Astrocyte (in vitro differentiated cells and primary cell): Measurements from ENCODE around the gene CEP83. TPM values are rescaled to one million over a fixed set of nuclear protein-coding genes. Genes with fewer than 3 reads are reported as not detected.

Experiments
- DNase-seq: peaks from one replicate; pipeline ENCODE4 v3.0.0-alpha.2; 2010; ENCODE audit warnings: low read depth
- FAIRE-seq: peaks from 2 replicates; lab custom pipeline; 2011; peaks lifted over from hg19 to GRCh38; lab: Jason Lieb, UNC
- H2AFZ ChIP-seq: 2 replicates; pipeline ENCODE4 v1.6.0; 2012; ENCODE audit warnings: low read depth, low read length, inconsistent platforms
- H3K27ac ChIP-seq: 2 replicates; pipeline ENCODE4 v1.5.1; 2011; ENCODE audit warnings: low read depth, low read length, inconsistent platforms
- H3K27me3 ChIP-seq: 2 replicates; pipeline ENCODE4 v1.6.0; 2011; ENCODE audit warnings: low read length, inconsistent platforms; ENCODE audit not compliant: insufficient read depth
- H3K36me3 ChIP-seq: 2 replicates; pipeline ENCODE4 v1.5.1; 2011; ENCODE audit warnings: low read length, inconsistent platforms; ENCODE audit not compliant: insufficient read depth
- H3K4me1 ChIP-seq: 2 replicates; pipeline ENCODE4 v1.5.1; 2011; ENCODE audit warnings: low read length, inconsistent platforms; ENCODE audit not compliant: insufficient read depth
- H3K4me2 ChIP-seq: 2 replicates; pipeline ENCODE4 v1.6.0; 2012; ENCODE audit warnings: low read length, inconsistent platforms
- H3K4me3 ChIP-seq: 2 replicates; pipeline ENCODE4 v1.5.1; 2011; ENCODE audit warnings: low read depth, mild to moderate bottlenecking, low read length, inconsistent platforms; ENCODE audit not compliant: insufficient read depth
- H3K79me2 ChIP-seq: 2 replicates; pipeline ENCODE4 v1.6.0; 2012; ENCODE audit warnings: mild to moderate bottlenecking, low read length, inconsistent platforms; ENCODE audit not compliant: insufficient read depth
- H3K9ac ChIP-seq: 2 replicates; pipeline ENCODE4 v1.6.0; 2012; ENCODE audit warnings: mild to moderate bottlenecking, low read length, inconsistent platforms
- H3K9me3 ChIP-seq: 2 replicates; pipeline ENCODE4 v1.5.1; 2012; ENCODE audit warnings: low read depth, mild to moderate bottlenecking, low read length, inconsistent platforms; ENCODE audit not compliant: insufficient read depth
- H4K20me1 ChIP-seq: 2 replicates; pipeline ENCODE4 v1.6.0; 2012; ENCODE audit warnings: low read length, inconsistent platforms; ENCODE audit not compliant: insufficient read depth
- H3K27ac Mint-ChIP-seq: one replicate; pipeline ENCODE4 v1.8.0; 2021; ENCODE audit warnings: mild to moderate bottlenecking, mixed read lengths; ENCODE audit not compliant: unreplicated experiment
- H3K27me3 Mint-ChIP-seq: one replicate; pipeline ENCODE4 v1.8.0; 2021; ENCODE audit warnings: low read depth, mixed read lengths; ENCODE audit not compliant: unreplicated experiment
- H3K36me3 Mint-ChIP-seq: one replicate; pipeline ENCODE4 v1.8.0; 2021; ENCODE audit warnings: low read depth, mixed read lengths; ENCODE audit not compliant: unreplicated experiment
- H3K4me1 Mint-ChIP-seq: one replicate; pipeline ENCODE4 v1.8.0; 2021; ENCODE audit warnings: low read depth, mixed read lengths; ENCODE audit not compliant: unreplicated experiment
- H3K4me3 Mint-ChIP-seq: one replicate; pipeline ENCODE4 v1.8.0; 2021; ENCODE audit warnings: mild to moderate bottlenecking, moderate library complexity, mixed read lengths; ENCODE audit not compliant: unreplicated experiment
- H3K9me3 Mint-ChIP-seq: one replicate; pipeline ENCODE4 v1.8.0; 2021; ENCODE audit warnings: mild to moderate bottlenecking, mixed read lengths; ENCODE audit not compliant: unreplicated experiment
- CTCF ChIP-seq: IDR thresholded peaks from 2 replicates; pipeline ENCODE4 v1.5.1; 2011; ENCODE audit warnings: low read depth, mild to moderate bottlenecking, inconsistent platforms, low read length, moderate library complexity; ENCODE audit not compliant: insufficient read depth
- EZH2 ChIP-seq: IDR thresholded peaks from 2 replicates; pipeline ENCODE4 v1.6.1; 2012; ENCODE audit warnings: mild to moderate bottlenecking, low read length, inconsistent platforms; ENCODE audit not compliant: insufficient read depth
- total RNA-seq: library from RNA; stranded (reverse); gene quantifications from 2 replicates; pipeline ENCODE4 v1.2.1, GENCODE V29; 2021

The CEP83 gene
- total RNA-seq, 1 donor from 2014 or later, result 12.4 TPM

GRCh38 chr12:94434171-94434570 lies 25.5 kb downstream of the CEP83 start:
- H3K27ac Mint-ChIP-seq, result no peak overlapping the region
- Histone ChIP-seq H3K27ac (no peak overlapping the region), H3K4me3 (no peak overlapping the region), H2AFZ (no peak overlapping the region), H4K20me1 (peaks cover 42% of the 10 kb centered on the region), H3K9me3 (no peaks in the 10 kb centered on the region), H3K36me3 (no peaks in the 10 kb centered on the region), H3K9ac (no peak overlapping the region), H3K79me2 (peaks cover 40% of the 10 kb centered on the region), H3K4me1 (no peaks in the 10 kb centered on the region), H3K4me2 (no peak overlapping the region), H3K27me3 (no peaks in the 10 kb centered on the region)
- peaks cover 26% of the 10 kb centered on the region for H3K9me3 Mint-ChIP-seq
- no peak overlapping the region for H3K4me3 Mint-ChIP-seq
- no peak for DNase-seq
- no peak for FAIRE-seq
- H3K4me1 Mint-ChIP-seq, result peaks cover 3% of the 10 kb centered on the region
- H3K36me3 Mint-ChIP-seq, result peaks cover 8% of the 10 kb centered on the region
- H3K27me3 Mint-ChIP-seq, result no peaks in the 10 kb centered on the region
- TF ChIP-seq EZH2 (no peak), CTCF (no peak)

- Histone ChIP-seq H3K9me3 (no peaks in the 10 kb centered on the region), H3K4me1 (no peaks in the 10 kb centered on the region), H3K27ac (no peak overlapping the region), H3K4me3 (no peak overlapping the region), H3K36me3 (no peaks in the 10 kb centered on the region), H4K20me1 (peaks cover 42% of the 10 kb centered on the region), H3K9ac (no peak overlapping the region), H3K4me2 (no peak overlapping the region), H2AFZ (no peak overlapping the region), H3K79me2 (peaks cover 38% of the 10 kb centered on the region), H3K27me3 (no peaks in the 10 kb centered on the region)
- Mint-ChIP-seq H3K27ac (no peak overlapping the region), H3K4me1 (peaks cover 3% of the 10 kb centered on the region), H3K27me3 (no peaks in the 10 kb centered on the region), H3K4me3 (no peak overlapping the region), H3K9me3 (peaks cover 26% of the 10 kb centered on the region), H3K36me3 (peaks cover 8% of the 10 kb centered on the region)
- DNase-seq, result no peak
- no peak for TF ChIP-seq EZH2
- no peak for TF ChIP-seq CTCF
- FAIRE-seq, result no peak
Observed at GRCh38 chr12:94433744-94434143, 25.9 kb downstream of the CEP83 start.

- peaks cover 11% of the 10 kb centered on the region for H3K4me1 ChIP-seq
- peaks cover 7% of the 10 kb centered on the region for H3K36me3 Mint-ChIP-seq
- no peak overlapping the region for H3K4me3 Mint-ChIP-seq
- H3K27ac Mint-ChIP-seq, result no peak overlapping the region
- peaks cover 27% of the 10 kb centered on the region for H3K79me2 ChIP-seq
- H2AFZ ChIP-seq, result no peak overlapping the region
- H3K9me3 ChIP-seq, result no peaks in the 10 kb centered on the region
- DNase-seq (no peak), FAIRE-seq (no peak)
- H3K9me3 Mint-ChIP-seq, result peaks cover 23% of the 10 kb centered on the region
- no peaks in the 10 kb centered on the region for H3K36me3 ChIP-seq
- no peak overlapping the region for H3K27ac ChIP-seq
- H3K4me2 ChIP-seq, result no peak overlapping the region
- peaks cover 28% of the 10 kb centered on the region for H4K20me1 ChIP-seq
- TF ChIP-seq CTCF (no peak), EZH2 (no peak)
- H3K4me3 ChIP-seq, result no peak overlapping the region
- peaks cover 8% of the 10 kb centered on the region for H3K4me1 Mint-ChIP-seq
- H3K9ac ChIP-seq, result no peak overlapping the region
- no peaks in the 10 kb centered on the region for H3K27me3 Mint-ChIP-seq
- H3K27me3 ChIP-seq, result no peaks in the 10 kb centered on the region
Observed at GRCh38 chr12:94430304-94430703, 29.4 kb downstream of the CEP83 start.
